ENCODE measurements around the gene USP16.

- TF ChIP-seq CTCF (IDR thresholded peaks at IDR 0.05) (no peak), POLR2A (IDR thresholded peaks at IDR 0.05) (no peak)
Observed at GRCh38 chr21:29072873-29073221, 48.4 kb downstream of the USP16 start.

Measured in Peyer's patch (tissue), 4 donors.